Adrenal gland (tissue), 12 donors: Measurements from ENCODE around the gene ATP8B3. TPM values are rescaled to one million over a fixed set of nuclear protein-coding genes. Genes with fewer than 3 reads are reported as not detected.

ENCODE experiments used
- DNase-seq, 7 donors: peaks; one replicate each; pipeline ENCODE4 v3.0.0-alpha.2; 2019 to 2020
- H3K27ac ChIP-seq, 5 donors: fragments of 200-600 bp; sonication (generic) in 4 of 5; 1 replicate in 3 of 5; 2 replicates in 2 of 5; pipeline versions ENCODE4 v1.5.1 to v1.8.0; 2016 to 2020; ENCODE audit warnings: mild to moderate bottlenecking in 1 of 5
- H3K27me3 ChIP-seq: fragments of 200-600 bp; 2 replicates; pipeline ENCODE4 v1.8.0; 2021
- H3K36me3 ChIP-seq, 2 donors: fragments of 200-600 bp; replicated peaks in 1 of 2; 1 replicate in 1 of 2; 2 replicates in 1 of 2; pipeline versions ENCODE4 v1.5.1 to v1.8.0; 2018 to 2022
- H3K4me1 ChIP-seq, 2 donors: fragments of 200-600 bp; replicated peaks in 1 of 2; 1 replicate in 1 of 2; 2 replicates in 1 of 2; pipeline versions ENCODE4 v1.5.1 to v1.8.0; 2018 to 2021
- H3K4me3 ChIP-seq, 4 donors: fragments of 200-600 bp; sonication (generic) in 3 of 4; one replicate each; pipeline ENCODE4 v1.5.1; 2016 to 2018
- H3K9me3 ChIP-seq, 3 donors: fragments of 200-600 bp; sonication (generic) in 1 of 3; replicated peaks in 1 of 3; 1 replicate in 2 of 3; 2 replicates in 1 of 3; pipeline versions ENCODE4 v1.5.1 to v1.8.0; 2016 to 2021
- CTCF ChIP-seq, 6 experiments: fragments of 450-650 bp in 4 of 6; fragments of 200-600 bp in 2 of 6; sonication (generic) in 1 of 6; IDR thresholded peaks; 1 replicate in 5 of 6; 2 replicates in 1 of 6; pipeline versions ENCODE4 v1.5.1 to v1.8.0; 2016 to 2021; ENCODE audit warnings: antibody characterized with exemption in 6 of 6, mild to moderate bottlenecking in 2 of 6, moderate library complexity in 1 of 6
- POLR2A ChIP-seq, 2 donors: fragments of 450-650 bp; IDR thresholded peaks; one replicate each; pipeline ENCODE4 v1.6.1; 2017; ENCODE audit warnings: antibody characterized with exemption in 2 of 2, mild to moderate bottlenecking in 2 of 2, moderate library complexity in 1 of 2
- WGBS, 4 donors: extraction: QIAGEN DNeasy Blood & Tissue Kit in 2 of 4; methylation state at CpG; one replicate each; pipeline versions ENCODE4 v1.1.5 to v1.1.7; 2013 to 2017; 5-methylcytosine and 5-hydroxymethylcytosine counted together
- intact Hi-C, 2 donors: fragments of 100-400 bp; cut with DNase I; formaldehyde crosslinking; loops; one replicate each; pipeline versions ENCODE4 v1.14.1 to v1.15.0; 2022 to 2023
- polyA plus RNA-seq, 3 donors: library from polyadenylated mRNA; stranded (reverse); fragments of 200-250 nt in 2 of 3; fragments of 350-450 nt in 1 of 3; fragmentation: Illumina TruSeq in 1 of 3; extraction: RNeasy Lipid Tissue Mini Kit (QIAGEN cat#74804) in 1 of 3; gene quantifications; one replicate each; pipeline ENCODE4 v1.2.3, GENCODE V29; 2013 to 2014
- total RNA-seq, 9 donors: library from RNA; depleted of rRNA in 4 of 9; stranded (reverse); fragments of >200 nt in 4 of 9; fragments of 120-200 nt in 1 of 9; fragmentation: NEBNext Ultra II Directional in 1 of 9; extraction: Animal tissue kit (Norgen Biotek cat#: 25700) in 1 of 9; gene quantifications; one replicate each; pipeline versions ENCODE4 v1.1.0 to v1.2.4, GENCODE V29; 2013 to 2023
- donor health status: healthy with polysubstance abuse.
- donor health status: Bipolar disorder and iron deficiency.
- donor health status: DM: yes; HTN: yes; CAD: no.
- donor health status: DM: no; HTN: no; CAD: no.
- donor health status: DM: no; HTN: no; CAD: no.
- donor health status: DM: yes; HTN: yes; CAD: no.

The ATP8B3 gene
- total and polyA plus RNA-seq, 12 donors, result 0.26 to 15.1 (median 4.4) TPM

GRCh38 chr19:1777149-1777548, 34.9 kb downstream of the ATP8B3 start:
- Histone ChIP-seq H3K27ac (no peak overlapping the region), H3K9me3 (peaks cover 0 to 6% (median 0%) of the 10 kb centered on the region in 3 donors), H3K4me3 (no peak overlapping the region), H3K27me3 (peaks cover 68% of the 10 kb centered on the region), H3K4me1 (no peaks in the 10 kb centered on the region), H3K36me3 (no peaks in the 10 kb centered on the region)
- no peak for DNase-seq
- no peak for TF ChIP-seq POLR2A (IDR thresholded peaks at IDR 0.05)
- TF ChIP-seq CTCF (IDR thresholded peaks at IDR 0.05), result no peak
- 52 to 74% (median 55%) methylated on average over 9 to 10 of the region's 10 CpGs for WGBS, 4 donors
- intact Hi-C loops, result no loop called here

- 7 to 13% (median 8%) methylated on average over 18 to 23 of the region's 23 CpGs for WGBS, 4 donors
- no peak for DNase-seq
- Histone ChIP-seq H3K36me3 (no peaks in the 10 kb centered on the region), H3K27me3 (peaks cover 64% of the 10 kb centered on the region), H3K27ac (no peak overlapping the region), H3K4me3 (no peak overlapping the region), H3K4me1 (no peaks in the 10 kb centered on the region), H3K9me3 (peaks cover 0 to 2% (median 0%) of the 10 kb centered on the region in 3 donors)
- no peak for TF ChIP-seq POLR2A (IDR thresholded peaks at IDR 0.05)
- no peak for TF ChIP-seq CTCF (IDR thresholded peaks at IDR 0.05)
- intact Hi-C loops, result no loop called here
Measured at GRCh38 chr19:1776606-1777147, 35.4 kb downstream of the ATP8B3 start.

GRCh38 chr19:1775951-1776605, 36.0 kb downstream of the ATP8B3 start:
- no peaks in the 10 kb centered on the region for H3K9me3 ChIP-seq
- peaks cover 63% of the 10 kb centered on the region for H3K27me3 ChIP-seq
- no peaks in the 10 kb centered on the region for H3K36me3 ChIP-seq
- no peak for TF ChIP-seq CTCF (IDR thresholded peaks at IDR 0.05)
- no peak for TF ChIP-seq POLR2A (IDR thresholded peaks at IDR 0.05)
- intact Hi-C loops, result no loop called here
- no peak overlapping the region for H3K4me3 ChIP-seq
- H3K27ac ChIP-seq, result no peak overlapping the region
- DNase-seq, result no peak
- WGBS, 4 donors, result 3 to 7% (median 5%) methylated on average over 3 to 50 of the region's 50 CpGs
- no peaks in the 10 kb centered on the region for H3K4me1 ChIP-seq

- no peaks in the 10 kb centered on the region for H3K9me3 ChIP-seq
- no peak overlapping the region for H3K4me3 ChIP-seq
- TF ChIP-seq POLR2A (IDR thresholded peaks at IDR 0.05) (no peak), CTCF (IDR thresholded peaks at IDR 0.05) (peak in 5 of 6 experiments; percentile 11 to 64 (median 26))
- WGBS, 4 donors, result 2 to 8% (median 7%) methylated on average over 6 to 58 of the region's 59 CpGs
- H3K27me3 ChIP-seq, result peaks cover 68% of the 10 kb centered on the region
- H3K4me1 ChIP-seq, result no peaks in the 10 kb centered on the region
- intact Hi-C loops, result no loop called here
- no peak for DNase-seq
- no peaks in the 10 kb centered on the region for H3K36me3 ChIP-seq
- H3K27ac ChIP-seq, result no peak overlapping the region
Measured at GRCh38 chr19:1774989-1775772, 36.9 kb downstream of the ATP8B3 start.
